ENCODE results near the gene ZNF787. TPM values are rescaled to one million over a fixed set of nuclear protein-coding genes. Genes with fewer than 3 reads are reported as not detected.

Gene ZNF787
- total and polyA plus RNA-seq, 2 of the 13 experiments (the other 11 are each of a cell fraction or from before 2014, with no cell fraction given) = 15.1 to 42.8 TPM

- TF ChIP-seq ZNF784 (CRISPR knock-in tag; IDR thresholded peaks at IDR 0.05; ENCODE audit: borderline replicate concordance) = no peak
- TF ChIP-seq SOX6 (IDR thresholded peaks at IDR 0.05) = no peak
- peak; percentile 49 for TF ChIP-seq SOX6 (CRISPR knock-in tag; IDR thresholded peaks at IDR 0.05)
- TF ChIP-seq NR2F2 (IDR thresholded peaks at IDR 0.05; ENCODE audit: borderline replicate concordance, low read depth) = peak; percentile 22; the same call in 1 of the 2 replicates
- TF ChIP-seq ZNF674 (CRISPR knock-in tag; IDR thresholded peaks at IDR 0.05; ENCODE audit: low read depth) = no peak
- TF ChIP-seq RFX5 (IDR thresholded peaks at IDR 0.05; ENCODE audit: low read depth, low read length) = no peak; the same call in 1 of the 2 replicates
- TF ChIP-seq TGIF2 (CRISPR knock-in tag; IDR thresholded peaks at IDR 0.05) = peak; percentile 43; the same call in 1 of the 2 replicates
- TF ChIP-seq XBP1 (CRISPR knock-in tag; IDR thresholded peaks at IDR 0.05) = no peak
- no peak for TF ChIP-seq FOSL2 (CRISPR knock-in tag; IDR thresholded peaks at IDR 0.05)
- no peak for TF ChIP-seq ZBTB38 (CRISPR knock-in tag; IDR thresholded peaks at IDR 0.05)
- TF ChIP-seq ARNT (IDR thresholded peaks at IDR 0.05) = no peak
- TF ChIP-seq THAP11 (CRISPR knock-in tag; IDR thresholded peaks at IDR 0.05) = peak; percentile 95
- TF ChIP-seq ZNF788 (CRISPR knock-in tag; IDR thresholded peaks at IDR 0.05; ENCODE audit: borderline replicate concordance) = peak; percentile 78; the same call in 1 of the 2 replicates
- peak; percentile 51; the same call in 1 of the 2 replicates for TF ChIP-seq MTF1 (CRISPR knock-in tag; IDR thresholded peaks at IDR 0.05)
- TF ChIP-seq IRF9 (CRISPR knock-in tag; IDR thresholded peaks at IDR 0.05; ENCODE audit: borderline replicate concordance) = no peak
- peak; percentile 75 for TF ChIP-seq TFDP2 (CRISPR knock-in tag; IDR thresholded peaks at IDR 0.05)
- TF ChIP-seq CBX5 (CRISPR knock-in tag; IDR thresholded peaks at IDR 0.05; ENCODE audit: borderline replicate concordance) = no peak
- peak in 1 of 2 experiments; percentile 2; a peak in 1 of 4 replicates for TF ChIP-seq MAFK (conservative IDR thresholded peaks at IDR 0.05 in 1 of 2, IDR thresholded peaks at IDR 0.05 in 1 of 2; ENCODE audit: low read length in 2 of 2)
- TF ChIP-seq ZNF124 (CRISPR knock-in tag; IDR thresholded peaks at IDR 0.05) = peak; percentile 19; the same call in 1 of the 2 replicates
- TF ChIP-seq ZNF780A (CRISPR knock-in tag; IDR thresholded peaks at IDR 0.05) = no peak
- no peak for TF ChIP-seq AFF4 (CRISPR knock-in tag; IDR thresholded peaks at IDR 0.05)
- no peak for TF ChIP-seq HMGA1 (CRISPR knock-in tag; conservative IDR thresholded peaks at IDR 0.05)
These were observed 19.7 kb upstream of the ZNF787 start, which contains the start of gene ZNF444 (continued) for GRCh38 chr19:56140583-56141416.

Data from HepG2 (cell line).